GM18498 (cell line): Measurements from ENCODE around the gene SCAP.
A peak's percentile ranks its signal among the peaks of the same experiment; 100 is the strongest.
"Not testable (repeated sequence)": the region's sequence is repeated elsewhere in the genome, so short reads cannot be mapped to it uniquely, and the experiment has no call there.

Source experiments
- ATAC-seq: cut with Tn5 transposase; IDR thresholded peaks from one replicate; pipeline ENCODE4 v1.9.1; 2021; ENCODE audit warnings: mild to moderate bottlenecking, moderate library complexity; ENCODE audit not compliant: unreplicated experiment

Gene SCAP

DNA sequence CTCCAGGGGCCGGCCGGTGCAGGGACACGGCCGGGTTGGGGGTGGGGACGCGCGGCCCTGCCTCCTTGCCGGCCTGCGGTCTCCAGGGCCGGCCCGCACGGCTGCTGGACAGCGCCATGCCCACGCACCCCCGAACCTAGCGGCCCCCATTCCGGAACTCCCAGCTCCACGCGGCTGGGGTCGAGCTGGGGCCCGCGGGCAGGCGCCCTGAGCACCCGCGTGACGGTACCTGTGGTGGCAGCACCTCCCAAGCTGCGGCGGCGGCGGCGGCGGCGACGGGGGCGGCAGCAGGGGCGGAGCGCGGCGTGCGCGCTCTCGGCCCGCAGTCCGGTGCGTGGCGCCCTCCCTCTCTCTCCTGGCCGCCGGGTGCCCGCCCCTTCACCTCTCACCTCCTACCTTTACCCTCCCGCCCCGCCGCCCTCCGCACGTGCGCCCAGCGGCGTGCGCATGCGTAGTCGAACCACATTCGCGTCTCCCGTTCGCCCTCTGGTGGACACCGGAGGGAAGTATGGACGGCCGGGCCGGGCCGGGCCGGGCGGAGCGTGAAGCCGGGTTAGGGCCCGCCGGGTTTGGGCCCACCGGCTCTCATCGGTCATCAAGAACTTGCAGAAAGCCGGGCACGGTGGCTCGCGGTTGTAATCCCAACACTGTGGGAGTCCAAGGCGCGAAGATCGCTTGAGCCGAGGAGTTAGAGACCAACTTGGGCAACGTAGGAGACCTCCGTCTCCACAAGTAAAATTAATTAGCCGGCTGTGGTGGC lies at the start of gene SCAP:
TSS of gene SCAP (minus strand) at position 372 of the 760 bp plus-strand sequence. CDS start 32,948 bp downstream, outside the sequence.
- ATAC-seq, result peak; percentile 91

DNA sequence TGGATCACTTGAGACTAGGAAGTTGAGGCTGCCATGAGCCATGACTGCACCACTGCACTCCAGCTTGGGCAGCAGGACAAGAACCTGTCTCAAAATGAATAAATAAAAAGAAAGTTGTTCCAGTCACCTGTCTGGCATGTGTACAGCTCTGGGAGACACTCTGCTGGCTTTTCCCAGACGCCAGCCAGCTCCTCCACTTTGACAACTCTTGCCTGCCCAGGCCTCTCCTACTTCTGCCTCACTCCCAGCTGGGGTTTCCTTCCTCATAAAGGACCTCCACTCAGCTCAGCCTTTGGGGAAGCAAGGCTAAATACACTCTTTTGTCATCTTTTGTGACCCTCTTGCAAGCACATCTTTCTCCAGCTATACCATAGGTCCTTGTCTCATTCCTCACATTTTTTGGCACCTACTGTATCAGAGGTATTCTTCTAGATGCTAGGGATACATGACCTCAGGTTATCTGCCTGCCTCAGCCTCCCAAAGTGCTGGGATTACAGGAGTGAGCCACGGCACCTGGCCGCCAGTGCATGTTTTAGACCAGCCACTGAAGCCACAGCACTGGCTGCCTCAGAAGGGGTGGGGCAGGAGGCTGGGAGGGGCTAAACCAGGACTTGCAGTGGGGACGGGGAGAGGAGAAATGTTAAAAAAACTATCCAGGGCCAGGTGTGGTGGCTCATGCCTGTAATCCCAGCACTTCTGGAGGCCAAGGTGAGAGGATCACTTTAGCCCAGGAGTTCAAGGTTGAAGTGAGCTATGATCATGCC lies 47.8 kb upstream of the SCAP start:
- ATAC-seq, result no peak

DNA sequence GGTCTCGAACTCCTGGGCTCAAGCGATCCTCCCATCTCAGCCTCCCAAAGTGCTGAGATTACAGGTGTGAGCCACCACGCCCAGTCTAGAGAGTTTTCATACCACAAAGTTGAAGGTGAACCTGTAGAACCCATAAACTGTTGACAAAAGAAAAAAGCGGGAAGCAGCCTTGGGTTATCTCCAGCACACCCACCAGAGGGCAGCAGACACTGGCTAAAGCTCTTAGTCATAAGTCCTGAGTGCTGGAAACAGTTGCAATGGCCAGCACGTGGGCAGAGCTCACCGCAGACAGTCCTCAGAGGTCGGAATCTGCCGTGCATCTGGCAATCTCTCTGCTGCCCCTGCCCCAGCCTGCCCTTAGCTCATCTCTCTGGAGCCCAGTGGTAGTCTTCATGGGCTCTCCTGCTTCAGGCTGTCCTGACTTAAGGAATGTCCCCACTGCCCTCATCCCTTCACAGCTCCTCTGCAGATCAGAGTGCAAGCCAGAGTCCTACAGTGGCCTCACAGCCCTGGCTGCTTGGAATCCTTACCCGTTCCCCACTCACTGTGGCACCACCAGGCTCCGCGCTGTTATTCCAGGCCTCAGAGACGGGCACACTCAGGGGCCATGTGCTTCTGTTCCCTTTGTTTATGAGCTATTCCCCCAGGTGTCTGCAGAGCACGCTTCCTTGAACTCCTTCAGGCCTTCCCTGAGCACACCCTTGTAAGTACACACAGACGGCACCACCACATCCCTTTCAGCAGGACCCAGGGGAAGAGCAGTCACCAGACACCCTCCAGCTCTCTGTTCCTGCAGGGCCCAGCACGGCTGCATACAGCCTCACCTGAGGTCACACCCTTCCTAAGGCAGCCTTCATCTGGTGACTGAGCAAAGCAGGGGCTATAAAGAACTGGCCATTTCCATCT lies 46.6 kb upstream of the SCAP start:
- ATAC-seq, result peak; percentile 71

DNA sequence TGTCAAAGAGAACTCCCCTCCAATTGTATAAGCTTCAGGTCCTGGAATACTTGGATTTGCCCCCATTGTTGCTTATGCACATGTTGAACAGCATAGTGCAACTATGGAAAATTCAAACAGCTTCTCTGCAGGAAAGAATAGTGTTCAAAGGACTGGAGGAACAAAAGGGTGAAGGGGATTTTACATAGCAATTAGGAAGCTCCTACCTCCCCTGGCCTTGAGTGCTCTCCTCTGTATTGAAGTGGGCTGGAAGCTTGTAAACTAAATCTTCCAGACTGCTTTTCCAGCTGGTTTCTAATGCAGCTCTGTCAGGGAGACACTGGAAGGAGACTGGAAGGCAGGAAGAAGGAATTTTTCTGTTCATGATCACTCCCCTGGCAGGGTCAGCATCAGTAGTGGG lies 45.0 kb upstream of the SCAP start:
- no peak for ATAC-seq

DNA sequence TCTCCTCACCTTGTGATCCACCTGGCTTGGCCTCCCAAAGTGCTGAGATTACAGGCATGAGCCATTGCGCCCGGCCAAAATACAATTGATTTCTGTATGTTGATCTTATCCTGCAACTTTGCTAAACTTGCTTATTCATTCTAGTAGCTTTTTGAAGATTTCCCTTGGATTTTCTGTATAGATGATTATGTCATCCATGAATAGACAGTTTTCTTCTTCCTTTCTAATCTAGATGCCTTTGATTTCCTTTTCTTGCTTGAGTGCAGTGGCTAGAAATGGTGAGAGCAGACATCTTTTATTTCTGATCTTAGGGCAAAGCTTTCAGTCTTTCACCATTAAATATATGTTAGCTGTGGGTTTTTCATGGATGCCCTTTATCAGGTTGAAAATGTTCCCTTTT lies 42.2 kb upstream of the SCAP start:
- no peak for ATAC-seq

DNA sequence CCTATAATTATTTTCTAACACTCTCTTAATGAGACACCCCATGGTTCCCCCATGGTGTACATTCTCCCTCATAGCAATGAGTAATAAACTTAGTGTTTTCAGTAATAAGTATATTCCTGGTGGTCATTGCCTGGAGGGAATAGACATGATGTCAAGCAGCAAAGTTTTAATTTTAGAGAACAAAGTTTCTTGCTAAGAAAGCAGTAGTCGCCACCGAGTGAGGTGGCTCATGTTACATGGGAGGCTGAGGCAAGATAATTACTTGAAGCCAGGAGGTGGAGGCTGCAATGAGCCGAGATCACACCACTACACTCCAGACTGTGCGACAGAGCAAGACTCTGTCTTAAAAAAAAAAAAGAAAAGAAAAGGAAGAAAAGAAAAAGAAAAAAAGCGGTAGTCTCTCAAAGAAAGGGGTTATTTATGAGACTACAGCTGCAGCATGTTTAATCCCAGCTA lies 40.2 kb upstream of the SCAP start:
- no peak for ATAC-seq

DNA sequence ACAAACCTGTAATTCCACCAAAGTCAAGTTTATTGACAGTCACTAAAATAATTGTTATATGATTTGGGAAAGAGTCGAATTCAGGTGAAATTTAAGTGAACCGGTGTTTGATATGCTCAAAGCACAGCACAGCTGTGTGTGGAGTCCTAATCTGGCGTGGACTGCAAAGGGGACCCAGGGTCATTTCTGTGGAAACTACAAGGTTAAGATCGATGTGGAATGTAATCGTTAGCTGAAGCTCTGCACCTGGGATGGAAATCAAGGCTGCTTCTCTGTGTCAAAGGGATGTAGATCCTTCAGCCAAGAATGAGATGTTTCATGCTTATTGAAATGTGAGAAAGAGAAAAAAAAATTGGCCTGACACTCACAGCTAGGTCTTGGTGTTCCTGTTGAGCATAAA lies 39.4 kb upstream of the SCAP start:
- no peak for ATAC-seq

DNA sequence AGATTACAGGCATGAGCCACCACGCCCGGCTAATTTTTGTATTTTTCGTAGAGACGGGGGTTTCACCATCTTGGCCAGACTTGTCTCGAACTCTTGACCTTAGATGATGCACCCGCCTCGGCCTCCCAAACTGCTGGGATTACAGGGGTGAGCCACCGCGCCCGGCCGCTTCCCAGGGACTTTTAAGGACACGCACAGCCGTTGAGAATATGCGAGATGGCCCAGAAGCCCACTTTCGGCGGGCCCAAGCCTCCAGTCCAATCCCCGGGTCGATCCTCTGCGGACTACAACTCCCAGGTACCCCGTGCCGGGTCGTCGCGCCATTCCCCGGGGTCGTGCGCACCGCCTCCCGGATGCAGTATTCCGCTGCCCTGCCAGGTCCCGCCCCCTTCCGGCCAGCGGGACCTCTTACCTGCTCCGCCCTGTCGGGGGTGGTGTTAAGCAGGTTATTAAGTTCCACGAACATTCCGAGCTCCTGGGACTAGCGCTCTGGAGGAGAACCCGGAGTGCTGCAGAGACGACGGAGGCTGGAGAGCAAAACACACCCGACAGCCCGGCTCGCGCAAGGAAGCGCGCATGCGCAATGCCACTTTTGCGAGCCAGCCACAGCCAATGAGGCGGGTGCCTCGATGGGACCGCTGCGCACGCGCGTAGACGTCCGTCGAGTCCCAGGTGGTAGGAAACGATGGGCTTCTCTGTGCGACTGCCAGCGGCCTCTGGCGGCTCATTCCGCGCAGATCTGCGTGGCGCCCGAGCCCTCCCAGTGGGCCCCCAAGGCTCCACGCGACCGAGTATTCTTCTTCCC lies 37.6 kb upstream of the SCAP start, which contains the start of gene ELP6:
TSS of gene ELP6 (minus strand) at position 588 of the 805 bp plus-strand sequence. CDS start at position 466, 122 bp downstream.
- ATAC-seq, result peak; percentile 95

DNA sequence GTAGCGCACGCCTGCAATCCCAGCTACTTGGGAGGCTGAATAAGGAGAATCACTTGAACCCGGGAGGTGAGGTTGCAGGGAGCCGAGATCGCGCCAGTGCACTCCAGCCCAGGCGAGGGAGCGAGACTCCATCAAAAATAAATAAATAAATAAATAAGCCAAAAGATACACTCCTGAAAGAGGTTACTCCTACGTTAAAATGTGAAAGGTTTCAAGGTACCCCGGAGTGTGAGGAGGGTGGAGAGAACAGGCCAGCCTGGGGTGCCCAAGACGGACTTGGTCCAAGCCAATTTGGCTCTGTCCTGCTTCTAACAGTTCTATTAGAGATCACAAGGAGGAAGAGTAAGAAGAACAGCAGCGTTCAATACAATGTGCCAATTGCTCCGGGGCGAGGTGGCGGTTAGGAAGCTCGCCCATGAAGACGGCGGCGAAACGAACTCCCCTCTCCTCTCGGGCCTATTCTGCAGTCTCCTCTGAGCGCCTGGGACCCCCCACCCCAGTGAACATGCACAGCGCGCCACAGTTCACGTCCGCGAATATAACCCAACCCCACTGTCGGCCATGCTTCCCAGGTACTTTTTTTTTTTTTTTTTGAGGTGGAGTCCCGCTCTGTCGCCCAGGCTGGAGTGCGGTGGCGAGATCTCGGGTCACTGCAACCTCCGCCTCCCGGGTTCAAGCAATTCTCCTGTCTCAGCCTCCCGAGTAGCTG lies 36.8 kb upstream of the SCAP start:
- ATAC-seq, result no peak

DNA sequence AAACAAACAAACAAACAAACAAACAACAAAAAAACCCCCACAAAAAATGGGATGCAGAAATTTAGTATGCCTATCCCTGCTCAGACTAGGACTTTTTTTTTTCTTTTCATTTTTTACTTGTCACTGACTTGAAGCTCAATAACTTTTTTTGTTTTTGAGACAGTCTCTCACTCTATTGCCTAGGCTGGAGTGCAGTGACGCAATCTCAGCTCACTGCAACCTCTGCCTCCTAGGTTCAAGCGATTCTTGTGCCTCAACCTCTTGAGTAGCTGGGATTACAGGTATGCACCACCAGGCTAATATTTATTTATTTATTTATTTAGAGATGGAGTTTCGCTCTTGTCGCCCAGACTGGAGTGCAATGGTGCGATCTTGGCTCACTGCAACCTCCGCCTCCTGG lies 29.5 kb upstream of the SCAP start:
- not testable (repeated sequence) for ATAC-seq

DNA sequence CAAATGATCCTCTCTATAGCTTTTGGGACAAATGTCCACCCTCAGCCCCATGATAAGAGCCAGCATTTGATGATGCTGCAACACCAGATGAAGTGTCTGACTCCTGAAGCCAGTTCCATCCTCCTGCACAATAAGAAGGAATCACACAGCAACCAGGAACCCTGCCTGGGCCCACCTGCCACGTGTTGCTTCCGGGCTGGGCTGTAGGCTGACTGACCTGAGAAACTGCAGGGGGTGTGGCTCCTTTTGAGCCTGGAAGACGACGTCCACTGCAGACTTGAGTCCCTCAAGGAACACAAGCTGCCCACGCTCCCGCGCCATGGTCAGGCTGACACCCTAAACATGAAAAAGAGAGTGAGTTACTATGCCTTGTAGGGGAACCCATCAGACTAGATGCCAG lies 28.4 kb upstream of the SCAP start:
- ATAC-seq, result no peak

DNA sequence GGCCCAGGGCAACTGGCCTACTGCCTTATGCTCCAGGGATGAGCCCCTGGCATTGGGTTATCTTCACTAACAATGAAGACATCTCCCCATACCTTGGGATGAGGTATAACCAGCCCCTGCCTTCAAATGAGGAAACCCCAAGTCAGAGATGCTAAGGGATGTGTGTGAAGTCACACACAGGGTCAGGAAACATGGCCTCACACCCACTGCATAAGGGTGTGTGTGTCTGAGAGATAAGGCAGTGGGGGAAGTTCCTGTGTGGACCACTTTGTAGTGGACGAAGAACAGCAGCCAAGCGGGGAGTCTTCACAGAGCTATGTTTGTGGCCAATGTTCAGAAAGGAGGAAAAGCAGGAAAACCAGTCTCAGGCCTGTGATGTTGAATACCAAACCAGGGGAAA lies 27.3 kb upstream of the SCAP start:
- no peak for ATAC-seq

DNA sequence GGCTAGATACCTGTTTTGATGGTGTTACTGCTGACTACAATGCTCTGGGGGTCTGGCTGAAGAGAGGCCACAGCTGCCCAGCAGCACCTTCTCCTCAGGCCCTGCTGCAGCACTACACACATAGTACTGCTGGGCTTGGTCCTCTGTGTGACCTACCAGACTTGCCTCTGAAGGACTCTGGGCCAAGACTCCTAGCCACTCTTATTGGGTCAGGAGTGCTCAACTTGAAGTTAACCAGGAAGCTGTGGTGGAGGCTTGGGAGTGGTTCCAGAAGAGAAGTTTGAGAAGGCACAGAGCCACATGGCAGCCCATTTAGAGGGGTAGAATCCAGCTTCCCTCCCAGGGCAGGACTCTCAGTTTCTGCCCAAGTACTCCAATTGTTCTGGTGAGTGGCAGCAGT lies 21.2 kb upstream of the SCAP start:
- ATAC-seq, result no peak

DNA sequence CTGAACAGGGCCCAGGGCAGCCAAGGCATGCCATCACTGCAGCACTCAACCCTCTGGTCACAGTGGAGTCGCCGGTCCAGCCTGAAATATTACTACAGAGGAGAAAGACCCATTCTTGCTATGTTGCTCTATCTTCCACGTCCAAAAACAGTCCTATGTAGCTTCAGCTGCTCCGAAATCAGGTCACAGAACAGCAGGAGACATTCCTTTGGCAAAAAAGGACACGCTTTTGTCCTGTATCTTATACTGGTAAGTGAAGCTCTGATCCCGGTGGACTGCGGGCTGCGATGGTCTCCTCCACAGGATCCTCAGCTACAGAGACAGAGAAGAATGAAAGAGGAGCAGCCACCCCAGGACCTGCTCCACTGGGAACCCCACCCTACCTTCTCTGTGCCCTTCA lies 20.1 kb upstream of the SCAP start:
- no peak for ATAC-seq

DNA sequence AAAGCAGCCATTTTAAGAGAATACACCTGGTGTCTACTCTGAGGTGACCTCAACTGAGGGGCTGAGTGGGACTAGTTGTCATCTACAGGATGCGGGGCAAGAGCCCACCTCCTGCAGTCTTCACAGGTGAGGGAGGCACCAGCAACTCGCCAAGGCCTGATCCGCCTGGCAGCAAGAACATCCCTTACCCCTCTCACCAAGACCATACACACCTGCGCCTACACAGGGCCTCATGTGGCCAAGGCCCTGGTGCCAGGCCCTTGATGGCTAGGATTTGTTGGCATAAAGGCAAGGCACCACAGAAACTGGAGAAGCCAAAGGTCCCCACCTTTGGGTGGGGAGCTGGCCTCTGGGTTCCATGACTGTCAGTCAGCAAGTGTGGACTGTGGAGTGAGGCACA lies 19.4 kb upstream of the SCAP start:
- ATAC-seq, result no peak

DNA sequence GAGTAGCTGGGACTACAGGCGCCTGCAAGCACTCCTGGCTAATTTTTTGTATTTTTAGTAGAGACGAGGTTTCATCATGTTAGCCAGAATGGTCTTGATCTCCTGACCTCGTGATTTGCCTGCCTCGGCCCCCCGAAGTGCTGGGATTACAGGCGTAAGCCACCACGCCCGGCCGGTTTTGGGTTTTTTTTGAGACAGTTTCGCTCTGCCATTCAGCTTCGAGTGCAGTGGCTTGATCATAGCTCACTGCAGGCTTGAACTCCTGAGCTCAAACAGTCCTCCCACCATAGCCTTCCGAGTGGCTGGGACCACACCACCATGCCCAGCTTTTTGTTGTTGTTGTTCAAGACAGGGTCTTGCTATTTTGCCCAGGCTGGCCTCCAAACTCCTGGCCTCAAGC lies 16.0 kb upstream of the SCAP start:
- no peak for ATAC-seq

DNA sequence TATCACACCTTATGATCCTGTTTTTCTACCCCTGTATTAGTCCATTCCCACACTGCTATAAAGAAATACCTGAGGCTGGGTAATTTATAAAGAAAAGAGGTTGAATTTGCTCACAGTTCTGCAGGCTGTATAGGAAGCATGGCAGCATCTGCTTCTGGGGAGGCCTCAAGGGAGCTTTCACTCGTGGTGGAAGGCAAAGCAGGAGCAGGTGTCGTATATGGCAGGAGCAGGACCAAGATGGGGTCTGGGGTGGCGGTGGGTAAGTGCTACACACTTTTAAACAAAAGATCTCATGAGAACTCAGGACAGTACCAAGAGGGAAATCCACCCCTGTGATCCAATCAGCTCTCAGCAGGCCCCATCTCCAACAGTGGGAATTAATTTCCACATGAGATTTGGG lies 15.4 kb upstream of the SCAP start:
- ATAC-seq, result no peak

DNA sequence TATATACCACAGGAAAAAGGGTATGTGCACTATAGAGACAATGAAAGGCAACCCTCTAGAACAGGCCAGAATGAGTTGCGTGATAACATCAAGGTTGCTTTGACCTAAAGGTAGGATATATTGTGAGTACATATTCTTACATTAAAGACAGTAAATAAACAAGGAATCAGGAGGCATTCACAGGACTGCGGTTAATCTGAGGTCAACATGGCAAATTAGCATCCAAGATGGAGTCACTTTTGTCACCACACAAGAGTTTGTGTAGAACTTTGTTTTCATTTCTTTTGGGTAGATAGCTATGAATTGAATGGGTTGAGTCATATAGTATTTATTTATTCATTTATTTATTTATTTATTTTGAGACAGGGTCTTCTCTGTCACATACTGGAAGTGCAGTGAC lies 11.5 kb upstream of the SCAP start:
- no peak for ATAC-seq

DNA sequence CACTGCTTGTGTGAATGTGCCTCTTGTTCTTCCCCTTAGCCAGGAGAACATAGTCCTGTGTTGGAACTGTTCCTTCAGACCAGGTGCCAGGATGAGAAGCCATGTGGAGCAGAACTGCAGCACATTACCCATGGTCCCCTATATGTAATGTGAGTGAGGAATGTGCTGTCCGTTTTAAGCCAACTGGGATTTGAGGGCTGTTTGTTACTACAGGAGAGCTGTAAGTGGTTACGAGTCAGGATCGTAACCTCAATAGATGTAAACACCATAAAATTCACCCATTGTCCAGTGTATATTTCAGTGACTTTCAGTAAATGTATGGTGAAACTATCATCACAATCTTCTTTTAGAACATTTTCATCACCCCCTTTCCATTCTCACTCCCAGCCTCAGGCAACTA lies 10.1 kb upstream of the SCAP start:
- no peak for ATAC-seq

DNA sequence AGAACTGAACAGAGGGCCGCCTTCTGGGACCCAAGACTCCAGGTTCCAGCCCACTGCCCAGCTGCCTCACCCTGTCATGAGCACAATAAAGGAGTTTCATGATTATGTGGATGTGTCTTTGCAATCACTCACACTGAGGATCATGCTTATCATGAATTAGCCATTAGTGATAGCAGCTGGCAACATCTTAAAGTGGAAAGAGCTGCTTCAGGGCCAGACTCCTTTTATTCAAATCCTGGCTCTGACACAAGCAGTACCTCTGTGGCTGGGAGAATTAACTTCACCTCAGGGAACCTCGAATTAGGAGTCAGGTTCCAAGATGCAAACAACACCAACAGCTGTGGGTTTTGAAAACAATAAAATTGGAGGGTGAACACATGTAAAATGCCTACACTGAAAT lies 6.6 kb upstream of the SCAP start:
- no peak for ATAC-seq
